Smooth muscle cell (in vitro differentiated cells): ENCODE data around the gene POLR2I. TPM values are rescaled to one million over a fixed set of nuclear protein-coding genes. Genes with fewer than 3 reads are reported as not detected.

Source experiments
- DNase-seq: peaks from one replicate; lab custom pipeline; 2025; ENCODE audit not compliant: unreplicated experiment; lab: John Stamatoyannopoulos, UW
- H2AFZ ChIP-seq: fragments of 200-600 bp; sonication (generic); 2 replicates; pipeline ENCODE4 v1.6.0; 2016; ENCODE audit warnings: antibody characterized with exemption, low read depth, mild to moderate bottlenecking
- H3F3A ChIP-seq: fragments of 200-600 bp; sonication (generic); 2 replicates; pipeline ENCODE4 v1.6.0; 2017; ENCODE audit warnings: antibody characterized with exemption, low read depth
- H3K27ac ChIP-seq: fragments of 200-600 bp; sonication (generic); 2 replicates; pipeline ENCODE4 v1.5.1; 2016; ENCODE audit warnings: low read depth, mild to moderate bottlenecking
- H3K27me3 ChIP-seq: fragments of 200-600 bp; sonication (generic); 2 replicates; pipeline ENCODE4 v1.6.1; 2016; ENCODE audit warnings: low read depth, mild to moderate bottlenecking
- H3K36me3 ChIP-seq: fragments of 200-600 bp; sonication (generic); 2 replicates; pipeline ENCODE4 v1.5.1; 2016; ENCODE audit warnings: low read depth
- H3K4me1 ChIP-seq: fragments of 200-600 bp; sonication (generic); 2 replicates; pipeline ENCODE4 v1.5.1; 2016; ENCODE audit warnings: low read depth
- H3K4me2 ChIP-seq: fragments of 200-600 bp; sonication (generic); 2 replicates; pipeline ENCODE4 v1.6.0; 2016; ENCODE audit warnings: mild to moderate bottlenecking
- H3K4me3 ChIP-seq: fragments of 200-600 bp; sonication (generic); 2 replicates; pipeline ENCODE4 v1.5.1; 2016; ENCODE audit warnings: mild to moderate bottlenecking
- H3K79me2 ChIP-seq: fragments of 200-600 bp; sonication (generic); 2 replicates; pipeline ENCODE4 v1.6.0; 2016; ENCODE audit warnings: low read depth, mild to moderate bottlenecking
- H3K9ac ChIP-seq: fragments of 200-600 bp; sonication (generic); 2 replicates; pipeline ENCODE4 v1.6.0; 2016; ENCODE audit warnings: low read depth
- H3K9me3 ChIP-seq: fragments of 200-600 bp; sonication (generic); replicated peaks from 2 replicates; pipeline ENCODE4 v1.5.1; 2016; ENCODE audit warnings: low read depth
- H4K20me1 ChIP-seq: fragments of 200-600 bp; sonication (generic); 2 replicates; pipeline ENCODE4 v1.6.0; 2016; ENCODE audit warnings: low read depth
- WGBS: methylation state at CpG from one replicate; pipeline ENCODE4 v1.1.7; 2016; ENCODE audit warnings: low lambda C conversion rate; 5-methylcytosine and 5-hydroxymethylcytosine counted together
- polyA plus RNA-seq: library from polyadenylated mRNA; unstranded; fragments of >200 nt; fragmentation: Nextera tagmentation; extraction: Ambion mirVana; gene quantifications from 2 replicates; pipeline ENCODE4 v1.2.1, GENCODE V29; 2016
- total RNA-seq: library from RNA; depleted of rRNA; stranded (reverse); fragments of >200 nt; gene quantifications from 2 replicates; pipeline ENCODE4 v1.2.3, GENCODE V29; 2014
- TF ChIP-seq, protein P1 (sequence below): fragments of 200-600 bp; sonication (generic); IDR thresholded peaks from 2 replicates; pipeline ENCODE4 v1.5.1; 2017; ENCODE audit warnings: borderline replicate concordance, mild to moderate bottlenecking, antibody characterized with exemption; ENCODE audit not compliant: insufficient read depth, poor library complexity, severe bottlenecking

POLR2I gene
- total and polyA plus RNA-seq, 2 experiments from 2014 or later, result 102 to 132 TPM

DNA sequence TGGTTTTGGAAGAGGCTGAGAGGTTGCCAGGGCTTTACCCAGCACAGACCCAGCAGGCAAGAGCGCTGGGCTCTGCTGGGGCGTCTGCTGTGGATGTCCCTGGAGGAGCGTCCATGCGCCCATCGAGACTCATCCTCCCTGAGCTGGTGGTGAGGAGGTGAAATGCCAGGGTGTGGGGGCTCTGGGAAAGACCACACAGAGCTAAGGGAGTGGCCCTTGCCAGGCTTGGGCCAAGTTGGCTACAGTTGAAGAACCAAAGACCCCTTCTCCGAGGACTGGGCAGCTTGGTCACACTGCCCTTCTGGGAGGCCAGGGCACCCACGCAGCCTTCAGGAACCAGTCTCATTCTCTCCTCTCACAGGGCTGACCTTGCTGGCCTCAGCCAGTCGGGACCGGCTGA, 28.3 kb downstream of the POLR2I start:
- Histone ChIP-seq H3F3A (no peaks in the 10 kb centered on the region), H3K9ac (no peak overlapping the region), H2AFZ (no peak overlapping the region)

DNA sequence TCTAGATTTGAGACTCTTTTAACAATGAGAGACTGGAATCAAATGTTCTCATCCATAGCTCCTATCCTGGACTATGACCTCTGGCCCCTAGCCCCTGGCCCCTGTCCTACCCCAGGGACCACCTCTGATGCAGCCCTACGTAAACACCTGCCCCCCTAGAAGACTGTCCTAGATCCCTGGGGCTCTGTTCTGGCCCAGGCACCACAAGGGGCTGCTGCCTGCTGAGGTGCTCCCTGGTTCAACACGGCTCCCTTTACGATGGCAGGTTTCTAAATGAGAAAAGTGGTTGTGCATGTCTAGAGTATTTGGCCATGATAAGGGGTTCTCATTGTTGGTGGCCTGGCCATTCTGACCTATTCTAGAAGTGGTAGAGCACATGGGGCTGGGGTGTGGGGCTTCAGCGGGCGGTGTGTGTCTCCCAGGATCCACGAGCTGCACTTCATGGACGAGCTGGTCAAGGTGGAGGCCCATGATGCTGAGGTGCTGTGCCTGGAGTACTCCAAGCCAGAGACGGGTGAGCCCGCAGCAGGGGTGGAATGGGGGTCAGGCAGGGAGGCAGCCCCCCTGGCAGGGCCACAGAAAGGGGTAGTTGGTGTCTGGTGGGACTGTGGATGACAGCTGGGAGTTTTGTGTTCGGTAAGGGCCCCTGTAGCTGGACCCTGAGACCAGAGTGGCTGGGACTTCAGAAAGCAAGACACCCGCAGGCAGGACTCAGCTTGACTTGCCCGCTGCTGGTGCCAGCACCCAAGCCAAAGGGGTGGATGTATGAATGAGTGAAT, 30.3 kb downstream of the POLR2I start:
- H3K4me1 ChIP-seq, result no peaks in the 10 kb centered on the region
- H3K9me3 ChIP-seq, result no peaks in the 10 kb centered on the region
- 97% methylated on average over 12 of the region's 12 CpGs for WGBS
- no peak overlapping the region for H3K9ac ChIP-seq
- no peak overlapping the region for H3K4me3 ChIP-seq
- H3K4me2 ChIP-seq, result no peak overlapping the region
- H4K20me1 ChIP-seq, result no peaks in the 10 kb centered on the region
- H3F3A ChIP-seq, result no peaks in the 10 kb centered on the region
- H3K36me3 ChIP-seq, result no peaks in the 10 kb centered on the region
- H3K79me2 ChIP-seq, result no peaks in the 10 kb centered on the region
- no peaks in the 10 kb centered on the region for H3K27me3 ChIP-seq
- H2AFZ ChIP-seq, result no peak overlapping the region
- TF ChIP-seq, protein P1, sequence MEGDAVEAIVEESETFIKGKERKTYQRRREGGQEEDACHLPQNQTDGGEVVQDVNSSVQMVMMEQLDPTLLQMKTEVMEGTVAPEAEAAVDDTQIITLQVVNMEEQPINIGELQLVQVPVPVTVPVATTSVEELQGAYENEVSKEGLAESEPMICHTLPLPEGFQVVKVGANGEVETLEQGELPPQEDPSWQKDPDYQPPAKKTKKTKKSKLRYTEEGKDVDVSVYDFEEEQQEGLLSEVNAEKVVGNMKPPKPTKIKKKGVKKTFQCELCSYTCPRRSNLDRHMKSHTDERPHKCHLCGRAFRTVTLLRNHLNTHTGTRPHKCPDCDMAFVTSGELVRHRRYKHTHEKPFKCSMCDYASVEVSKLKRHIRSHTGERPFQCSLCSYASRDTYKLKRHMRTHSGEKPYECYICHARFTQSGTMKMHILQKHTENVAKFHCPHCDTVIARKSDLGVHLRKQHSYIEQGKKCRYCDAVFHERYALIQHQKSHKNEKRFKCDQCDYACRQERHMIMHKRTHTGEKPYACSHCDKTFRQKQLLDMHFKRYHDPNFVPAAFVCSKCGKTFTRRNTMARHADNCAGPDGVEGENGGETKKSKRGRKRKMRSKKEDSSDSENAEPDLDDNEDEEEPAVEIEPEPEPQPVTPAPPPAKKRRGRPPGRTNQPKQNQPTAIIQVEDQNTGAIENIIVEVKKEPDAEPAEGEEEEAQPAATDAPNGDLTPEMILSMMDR, result no peak
- no peak for DNase-seq
- H3K27ac ChIP-seq, result no peak overlapping the region

More for the DNA sequence above, 28.3 kb downstream of the POLR2I start:
- Histone ChIP-seq H3K4me1 (no peaks in the 10 kb centered on the region), H3K79me2 (no peaks in the 10 kb centered on the region), H3K27ac (no peak overlapping the region), H3K36me3 (no peaks in the 10 kb centered on the region), H3K27me3 (no peaks in the 10 kb centered on the region), H3K4me3 (no peak overlapping the region), H3K9me3 (no peaks in the 10 kb centered on the region), H4K20me1 (no peaks in the 10 kb centered on the region), H3K4me2 (no peak overlapping the region)
- DNase-seq, result no peak
- TF ChIP-seq, protein P1, result no peak
- 100% methylated on average over 9 of the region's 9 CpGs for WGBS

DNA sequence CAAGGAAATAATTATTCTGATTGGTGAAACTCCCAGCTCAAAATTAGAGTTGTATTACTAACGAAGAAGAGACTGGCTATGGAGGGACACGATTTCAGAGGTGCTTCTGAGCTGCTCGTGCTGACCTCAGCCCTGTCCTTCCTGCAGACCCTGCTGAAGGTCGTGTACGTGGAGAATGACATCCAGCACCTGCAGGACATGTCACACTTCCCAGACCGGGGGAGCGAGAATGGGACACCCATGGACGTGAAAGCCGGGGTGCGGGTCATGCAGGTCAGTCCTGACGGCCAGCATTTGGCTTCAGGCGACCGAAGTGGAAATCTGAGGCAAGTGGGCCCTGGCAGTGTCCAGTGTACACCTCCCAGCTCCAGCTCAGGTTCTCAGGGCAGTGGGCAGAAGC, 31.8 kb downstream of the POLR2I start:
- TF ChIP-seq, protein P1, result no peak
- H3K4me1 ChIP-seq, result no peaks in the 10 kb centered on the region
- H3K9me3 ChIP-seq, result no peaks in the 10 kb centered on the region
- no peak overlapping the region for H3K4me2 ChIP-seq
- H3K36me3 ChIP-seq, result no peaks in the 10 kb centered on the region
- no peaks in the 10 kb centered on the region for H3K27me3 ChIP-seq
- no peaks in the 10 kb centered on the region for H3K79me2 ChIP-seq
- no peak overlapping the region for H2AFZ ChIP-seq
- no peak overlapping the region for H3K4me3 ChIP-seq
- no peak overlapping the region for H3K9ac ChIP-seq
- H3K27ac ChIP-seq, result no peak overlapping the region
- 96% methylated on average over 12 of the region's 13 CpGs for WGBS
- DNase-seq, result no peak
- H3F3A ChIP-seq, result no peaks in the 10 kb centered on the region
- no peaks in the 10 kb centered on the region for H4K20me1 ChIP-seq

- Histone ChIP-seq H3K9ac (no peak overlapping the region), H3K4me2 (no peak overlapping the region), H3K27me3 (no peaks in the 10 kb centered on the region), H4K20me1 (no peaks in the 10 kb centered on the region), H3K36me3 (no peaks in the 10 kb centered on the region), H3K27ac (no peak overlapping the region), H3K79me2 (no peaks in the 10 kb centered on the region), H3F3A (no peaks in the 10 kb centered on the region), H2AFZ (no peak overlapping the region), H3K4me1 (no peaks in the 10 kb centered on the region), H3K4me3 (no peak overlapping the region), H3K9me3 (no peaks in the 10 kb centered on the region)
- DNase-seq, result no peak
- 98% methylated on average over 7 of the region's 7 CpGs for WGBS
- TF ChIP-seq, protein P1, result no peak
These were observed 32.8 kb downstream of the POLR2I start for GRCh38 chr19:36081894-36082293.
